HG03460 (cell line): ENCODE measurements around the gene VSIR.

ENCODE experiments used
- ATAC-seq: cut with Tn5 transposase; IDR thresholded peaks from one replicate; pipeline ENCODE4 v1.9.1; 2021; ENCODE audit not compliant: unreplicated experiment

VSIR gene

DNA sequence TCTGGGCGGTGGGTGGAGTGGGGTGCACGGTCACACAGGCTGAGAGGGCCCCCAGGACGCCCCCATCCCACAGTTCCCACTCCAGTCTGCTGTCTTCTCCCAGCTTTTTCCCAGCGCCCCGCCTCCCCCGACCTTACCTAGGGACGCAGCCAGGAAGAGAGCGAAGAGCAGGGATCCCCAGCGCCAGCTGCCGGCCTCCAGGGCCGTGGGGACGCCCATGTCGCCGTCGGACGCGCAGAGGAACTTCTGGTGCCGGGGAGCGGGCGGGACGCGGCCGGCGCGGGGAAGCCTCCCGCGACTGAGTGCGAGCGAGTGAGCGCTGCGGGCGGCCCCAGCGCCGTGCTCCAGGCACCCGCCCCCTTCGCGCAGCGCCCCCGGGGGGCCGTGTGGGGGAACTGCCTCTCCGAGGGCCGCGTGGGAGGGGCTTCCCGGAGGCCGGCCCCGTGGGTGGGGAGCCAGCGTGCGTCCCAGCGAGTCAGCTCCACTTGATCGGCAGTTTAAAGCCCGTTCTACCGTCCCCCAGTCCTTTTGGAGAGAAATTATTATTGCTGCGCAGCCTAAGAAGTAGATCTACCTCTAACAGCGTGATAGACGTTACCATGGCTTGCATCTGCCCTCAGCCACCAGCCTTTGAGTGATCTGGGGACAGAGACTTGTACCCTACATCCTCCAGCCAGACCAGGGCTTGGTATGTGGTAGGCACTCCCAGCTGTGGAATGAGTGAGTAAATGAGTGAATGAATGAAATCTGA, at the start of gene VSIR:
TSS of gene VSIR (minus strand) at position 300 of the 751 bp plus-strand sequence. CDS start at position 219, 81 bp downstream.
- ATAC-seq: peak; percentile 45

DNA sequence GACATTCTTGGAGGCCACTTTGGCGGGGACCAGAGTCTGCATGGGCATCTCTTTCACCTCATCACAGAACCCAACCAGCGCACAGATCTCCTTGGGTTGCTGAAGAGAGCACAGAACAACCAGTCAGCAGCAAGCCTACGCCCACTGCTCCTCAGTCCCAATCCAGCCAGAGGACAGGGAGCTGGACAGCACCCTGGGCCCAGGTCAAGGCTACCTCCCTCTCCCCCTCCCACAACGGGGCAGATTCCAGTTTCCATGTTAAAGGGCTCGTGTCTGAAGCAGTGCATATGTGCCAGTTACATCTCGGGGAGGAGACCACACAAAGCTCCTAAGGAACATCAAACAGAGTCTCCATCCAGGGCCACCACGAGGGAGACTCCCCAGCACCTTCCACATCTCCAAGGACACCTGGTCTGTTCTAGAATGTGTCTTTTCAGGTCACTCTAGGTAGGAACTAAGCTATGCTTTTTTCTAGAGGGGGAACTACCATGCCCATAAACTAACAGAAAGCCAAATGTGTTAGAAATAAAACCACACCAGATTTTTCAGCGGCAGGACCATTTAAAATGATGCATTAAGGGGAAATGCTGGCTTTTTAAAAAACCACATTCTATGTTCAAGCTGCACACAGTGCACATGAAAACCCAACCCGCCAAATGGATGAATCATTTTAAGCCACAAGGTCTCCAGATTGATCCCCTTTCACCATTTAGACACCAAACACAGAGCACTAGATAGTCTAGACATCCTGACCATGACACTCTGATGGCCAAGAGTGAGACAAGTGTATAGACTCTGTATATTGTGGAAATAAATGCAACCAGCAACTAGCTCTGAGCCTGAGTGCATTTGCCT, 48.8 kb upstream of the VSIR start:
- no peak for ATAC-seq

DNA sequence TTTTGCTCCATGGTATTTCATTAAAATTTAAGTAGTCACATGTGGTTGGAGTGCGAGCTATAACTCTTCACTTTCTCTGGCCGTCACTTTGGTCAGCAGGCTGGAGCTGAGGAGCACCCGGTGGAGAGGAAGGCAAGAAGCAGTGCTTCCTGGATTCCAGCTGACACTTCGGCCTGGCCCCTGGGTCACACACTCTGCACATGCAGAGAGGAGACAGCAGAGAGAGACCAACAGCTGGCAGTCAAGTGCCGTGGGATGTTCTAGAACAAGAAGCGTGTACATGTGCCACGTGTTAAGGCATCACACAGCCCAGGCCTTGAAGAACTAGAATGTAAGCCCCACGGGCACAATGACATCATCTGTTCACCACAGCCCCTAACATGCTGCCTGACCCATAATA, 47.6 kb upstream of the VSIR start:
- ATAC-seq: no peak

DNA sequence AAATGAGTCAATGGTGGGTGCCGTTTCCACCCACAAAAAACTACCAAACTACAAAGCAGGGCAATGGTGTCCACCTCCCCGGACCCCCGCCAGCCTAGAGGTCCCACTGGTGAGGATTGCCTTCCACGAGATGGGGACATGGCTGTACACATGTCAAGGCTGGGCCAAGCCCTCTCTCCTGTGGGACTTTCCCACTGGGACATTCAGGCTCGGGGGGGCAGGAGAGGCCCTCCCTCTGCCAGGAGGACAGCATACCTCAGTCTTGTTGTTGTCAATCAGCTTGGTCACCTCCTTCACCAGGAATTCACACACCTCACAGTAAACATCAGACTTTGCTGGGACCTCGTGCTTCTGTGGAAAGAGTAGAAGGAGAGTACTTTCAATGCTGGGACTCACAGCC, 46.7 kb upstream of the VSIR start:
- ATAC-seq: no peak

DNA sequence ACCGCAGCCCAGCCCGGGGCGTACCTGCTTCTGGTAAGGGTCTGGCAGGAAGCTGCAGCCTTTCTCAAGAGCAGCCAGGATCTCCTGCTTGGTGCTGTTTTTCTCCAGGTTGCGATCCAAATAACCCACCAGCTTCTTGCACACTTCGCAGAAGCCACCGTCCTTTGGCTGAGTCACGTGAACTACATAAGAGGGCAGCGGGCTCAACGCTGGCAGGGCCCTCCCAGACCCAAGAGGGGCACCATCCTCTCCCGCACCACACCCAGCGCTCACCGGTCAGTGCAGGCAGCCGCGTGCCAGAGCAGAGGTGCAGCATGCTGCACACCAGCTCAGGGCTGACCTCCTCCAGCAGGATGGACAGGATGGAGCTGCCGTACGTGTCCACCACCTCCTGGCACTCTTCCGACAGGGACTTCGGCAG, 46.1 kb upstream of the VSIR start:
- ATAC-seq: no peak

DNA sequence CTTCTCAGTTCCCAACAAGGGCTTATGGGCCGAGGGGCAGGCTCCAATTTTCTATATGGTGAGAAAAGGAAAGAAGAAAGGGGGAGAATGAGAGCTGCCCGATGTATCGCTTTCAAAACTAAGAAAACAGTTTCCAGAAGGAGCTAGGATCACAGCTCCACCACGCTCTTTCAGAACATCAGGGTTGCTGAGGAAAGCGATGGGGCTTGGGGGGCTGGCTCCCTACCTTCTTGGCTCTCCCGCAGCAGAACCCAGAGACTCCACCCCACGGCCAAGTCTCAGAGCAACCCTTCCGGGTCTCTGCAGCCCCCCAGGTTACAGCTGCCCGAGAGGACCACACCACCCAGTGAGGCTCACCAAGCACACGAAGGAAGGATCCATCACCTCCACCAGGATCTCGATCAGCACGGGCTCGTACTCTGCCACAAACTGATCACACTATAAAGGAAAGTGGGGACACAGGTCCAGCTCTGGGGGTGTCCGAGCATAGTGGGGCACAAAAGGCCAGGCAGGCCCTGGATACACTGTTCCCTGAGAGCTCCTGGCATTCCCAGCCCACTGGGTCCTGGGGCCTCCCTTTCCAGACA, 45.4 kb upstream of the VSIR start:
- no peak for ATAC-seq

DNA sequence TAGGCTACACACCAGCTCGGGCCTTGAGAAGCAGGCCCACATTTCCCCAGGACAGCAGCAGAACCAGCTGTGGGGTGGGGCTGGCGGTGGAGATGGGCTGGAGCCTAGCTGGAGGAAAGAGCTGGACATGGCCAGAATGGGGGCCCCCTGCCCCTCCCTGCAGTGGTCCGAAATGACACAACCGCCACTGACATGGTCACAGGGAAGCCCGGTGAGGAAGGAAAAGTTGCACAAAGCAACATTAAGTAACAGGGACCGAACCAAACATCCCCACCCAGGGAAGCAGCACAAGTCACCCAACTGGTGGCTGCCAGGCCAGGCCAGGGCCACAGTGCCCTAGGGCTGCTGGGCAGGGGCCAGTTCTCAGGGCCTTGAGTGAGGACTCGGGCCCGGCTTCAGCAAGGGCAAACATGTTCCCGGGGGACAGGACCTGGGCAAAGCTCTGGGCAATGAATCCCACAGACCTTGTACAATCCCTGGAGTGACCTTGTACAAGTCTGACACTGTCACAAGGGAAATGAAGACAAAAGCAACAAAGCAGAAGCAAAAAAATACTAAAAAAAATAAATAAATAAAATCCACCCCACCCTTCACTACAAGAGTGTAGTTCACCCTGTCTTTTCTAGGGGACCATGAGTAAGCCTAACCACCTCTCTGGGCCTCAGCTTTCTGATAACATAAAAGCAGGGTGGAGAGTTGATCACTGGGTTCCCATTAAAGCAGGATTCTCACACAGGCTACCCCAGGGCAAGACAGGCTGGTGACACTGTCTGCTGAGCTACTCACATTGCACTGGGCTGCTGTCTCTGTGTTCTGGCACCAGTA, 44.7 kb upstream of the VSIR start:
- ATAC-seq: no peak

DNA sequence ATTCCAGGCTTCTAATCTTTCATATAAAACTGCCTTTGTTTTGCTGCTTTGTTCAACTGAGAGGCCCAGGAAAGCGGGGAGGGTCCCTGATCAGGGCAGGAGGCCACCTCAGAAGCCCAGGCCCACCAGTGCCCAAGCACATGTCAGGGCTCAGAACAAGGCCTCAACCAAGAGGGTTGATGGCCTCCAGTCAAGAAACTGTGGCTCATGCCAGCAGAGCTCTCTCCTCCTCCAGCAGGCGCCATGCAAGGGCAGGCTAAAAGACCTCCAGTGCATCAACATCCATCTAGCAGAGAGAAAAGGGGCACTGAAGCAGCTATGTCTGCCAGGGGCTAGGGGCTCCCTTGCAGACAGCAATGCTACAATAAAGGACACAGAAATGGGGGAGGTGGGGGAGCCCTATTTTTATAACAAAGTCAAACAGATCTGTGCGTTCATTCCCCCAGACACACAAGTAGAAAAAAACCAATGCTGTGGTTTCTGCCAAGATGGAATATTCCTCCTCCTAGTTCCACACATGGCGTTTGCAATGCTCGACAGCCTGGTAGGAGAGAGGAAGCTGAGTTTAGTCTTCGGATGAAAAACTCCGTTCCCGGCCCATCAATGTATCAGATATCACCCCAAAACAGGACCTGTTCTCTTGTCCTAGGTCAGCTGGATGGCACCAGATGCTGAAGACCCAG, 43.8 kb upstream of the VSIR start:
- ATAC-seq: no peak

DNA sequence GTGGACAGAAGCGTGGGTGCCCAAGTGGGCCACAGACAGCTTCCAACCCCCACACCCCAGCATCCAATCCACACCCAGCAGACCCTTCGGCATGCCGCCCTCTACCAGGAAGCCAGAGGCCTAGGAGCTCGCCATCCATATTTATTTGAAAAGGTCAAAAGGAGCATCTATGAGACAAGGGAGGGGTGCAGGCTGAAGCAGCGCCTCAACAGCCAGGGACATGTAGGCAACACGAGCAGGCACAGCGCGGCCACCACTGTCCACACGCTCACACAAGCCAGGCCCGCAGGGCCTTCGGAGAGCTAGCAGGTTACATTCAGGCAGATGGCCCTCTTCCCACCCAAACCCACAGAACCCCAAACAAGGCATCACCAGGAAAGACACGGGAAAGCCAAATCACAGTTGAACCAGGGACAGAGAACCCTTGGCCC, 43.1 kb upstream of the VSIR start:
- no peak for ATAC-seq

DNA sequence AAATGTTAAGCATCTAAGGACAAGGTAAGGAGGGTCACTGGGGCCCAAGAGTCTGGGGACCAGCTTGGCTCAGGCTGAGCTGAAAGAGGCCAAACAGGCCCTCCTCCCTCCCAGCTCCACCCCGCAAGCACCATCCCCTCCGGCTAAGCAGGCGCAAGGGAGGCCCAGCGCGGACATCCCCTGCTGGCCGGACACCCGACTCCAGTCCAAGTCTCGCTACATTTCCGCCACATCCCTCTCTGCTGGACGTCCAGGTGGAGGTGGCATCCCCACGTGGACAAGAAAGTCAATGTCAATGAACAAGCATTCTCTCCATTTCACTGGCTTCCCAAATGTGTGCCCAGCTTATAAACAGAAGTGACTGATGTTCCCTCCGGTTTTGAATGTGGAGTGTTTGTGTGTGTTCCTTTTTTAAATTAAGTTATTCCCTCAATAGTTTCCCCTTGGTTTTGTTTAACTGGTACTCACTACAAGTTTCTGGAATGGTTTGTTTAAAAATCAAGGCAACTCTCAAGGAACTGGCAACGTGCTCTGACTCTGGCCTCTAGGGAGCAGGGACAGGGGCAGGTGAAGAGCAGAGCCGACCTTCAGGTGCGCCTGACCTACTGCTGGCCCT, 42.3 kb upstream of the VSIR start:
- no peak for ATAC-seq

DNA sequence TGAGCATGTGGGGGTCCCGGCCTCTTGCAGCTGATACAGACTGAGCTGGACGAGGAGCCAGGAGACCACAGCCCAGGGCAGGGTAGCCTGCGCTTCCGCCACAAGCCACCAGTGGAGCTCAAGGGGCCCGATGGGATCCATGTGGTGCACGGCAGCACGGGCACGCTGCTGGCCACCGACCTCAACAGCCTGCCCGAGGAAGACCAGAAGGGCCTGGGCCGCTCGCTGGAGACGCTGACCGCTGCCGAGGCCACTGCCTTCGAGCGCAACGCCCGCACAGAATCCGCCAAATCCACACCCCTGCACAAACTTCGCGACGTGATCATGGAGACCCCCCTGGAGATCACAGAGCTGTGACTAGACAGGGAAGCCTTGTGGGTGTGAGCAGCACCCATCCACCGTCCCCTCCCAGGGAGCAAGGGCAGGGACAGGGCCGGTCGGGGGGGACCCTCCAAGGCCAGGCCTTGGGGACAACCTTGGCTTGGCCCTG, 41.6 kb upstream of the VSIR start:
- ATAC-seq: no peak

DNA sequence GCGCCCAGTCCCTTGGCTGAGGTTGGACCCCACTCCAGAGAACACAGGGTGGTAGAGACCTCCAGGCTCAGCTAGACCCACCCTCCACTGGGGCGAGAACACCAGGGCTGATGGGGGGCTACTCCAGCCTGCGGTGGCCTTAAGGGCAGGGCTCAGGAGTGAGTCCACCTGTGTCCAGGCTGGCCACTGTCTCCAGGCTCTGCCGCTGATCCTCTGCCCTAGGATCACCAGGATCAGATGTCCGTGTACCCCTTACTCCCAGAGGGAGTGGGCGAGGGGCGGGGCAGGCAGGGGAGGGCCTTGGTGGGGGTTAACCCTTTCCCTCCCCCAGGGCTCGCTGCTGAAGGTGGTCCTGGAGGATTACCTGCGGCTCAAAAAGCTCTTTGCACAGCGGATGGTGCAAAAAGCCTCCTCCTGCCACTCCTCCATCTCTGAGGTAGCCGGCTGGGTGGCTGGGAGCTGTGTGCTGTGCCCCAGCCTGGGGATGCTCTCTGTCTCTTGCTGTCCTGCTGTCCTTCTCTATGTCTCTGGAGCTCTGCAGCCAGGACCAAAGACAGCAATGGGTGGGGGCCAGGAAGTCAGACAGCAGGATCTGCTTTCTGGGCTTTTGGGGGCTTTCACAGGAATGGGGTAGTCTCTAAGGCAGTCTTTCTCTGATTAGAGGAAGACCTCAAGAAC, 39.7 kb upstream of the VSIR start:
- ATAC-seq: no peak

DNA sequence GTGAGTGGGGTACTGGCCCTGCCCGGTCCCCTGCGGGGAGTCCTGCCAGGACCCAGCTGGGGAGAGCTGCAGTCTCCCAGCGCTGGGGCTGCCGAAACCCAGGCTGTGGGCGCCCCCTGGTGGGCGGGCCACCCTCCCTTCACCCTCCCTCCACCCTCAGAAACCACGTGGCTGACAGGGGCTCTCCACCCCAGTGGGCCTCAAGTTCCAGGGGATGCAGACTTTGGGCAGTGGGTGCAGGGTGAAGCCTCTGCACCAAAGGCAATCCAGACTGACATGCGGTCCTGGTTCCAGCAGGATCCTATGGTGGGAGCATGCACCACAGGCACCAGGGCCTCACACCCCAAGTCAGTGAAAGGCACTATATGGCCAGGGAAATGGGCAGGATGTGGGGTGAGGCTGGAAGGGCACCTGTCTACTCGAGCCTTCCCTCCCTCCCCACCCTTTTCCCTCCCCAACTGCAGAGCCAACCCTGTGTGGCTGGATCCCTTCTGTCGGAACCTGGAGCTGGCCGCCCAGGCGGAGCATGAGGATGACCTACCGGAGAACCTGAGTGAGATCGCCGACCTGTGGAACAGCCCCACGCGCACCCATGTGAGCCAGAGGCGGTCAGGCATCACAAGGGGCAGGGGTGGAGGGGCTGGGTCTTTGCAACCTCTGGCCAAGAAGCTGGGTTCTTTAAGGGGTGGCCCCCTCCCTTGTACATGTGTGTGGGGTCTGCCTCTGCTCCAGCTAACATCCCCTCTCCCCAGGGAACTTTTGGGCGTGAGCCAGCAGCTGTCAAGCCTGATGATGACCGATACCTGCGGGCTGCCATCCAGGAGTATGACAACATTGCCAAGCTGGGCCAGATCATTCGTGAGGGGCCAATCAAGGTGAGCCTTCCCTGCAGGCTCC, 38.9 kb upstream of the VSIR start:
- no peak for ATAC-seq

DNA sequence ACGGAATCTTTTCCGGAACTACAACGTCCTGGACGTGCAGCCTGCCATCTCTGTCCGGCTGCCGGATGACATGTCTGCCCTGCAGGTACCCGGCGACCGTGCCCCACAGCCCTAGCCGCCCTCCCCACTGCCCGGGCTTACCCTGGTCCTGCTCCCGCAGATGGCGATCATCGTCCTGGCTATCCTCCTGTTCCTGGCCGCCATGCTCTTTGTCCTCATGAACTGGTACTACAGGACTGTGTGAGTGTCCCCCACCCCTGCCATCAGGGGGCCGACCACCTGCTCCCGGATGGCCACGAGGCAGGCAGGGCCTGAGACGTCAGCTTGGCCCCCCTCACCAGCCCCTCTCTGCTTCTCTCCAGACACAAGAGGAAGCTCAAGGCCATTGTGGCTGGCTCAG, 38.0 kb upstream of the VSIR start:
- no peak for ATAC-seq

DNA sequence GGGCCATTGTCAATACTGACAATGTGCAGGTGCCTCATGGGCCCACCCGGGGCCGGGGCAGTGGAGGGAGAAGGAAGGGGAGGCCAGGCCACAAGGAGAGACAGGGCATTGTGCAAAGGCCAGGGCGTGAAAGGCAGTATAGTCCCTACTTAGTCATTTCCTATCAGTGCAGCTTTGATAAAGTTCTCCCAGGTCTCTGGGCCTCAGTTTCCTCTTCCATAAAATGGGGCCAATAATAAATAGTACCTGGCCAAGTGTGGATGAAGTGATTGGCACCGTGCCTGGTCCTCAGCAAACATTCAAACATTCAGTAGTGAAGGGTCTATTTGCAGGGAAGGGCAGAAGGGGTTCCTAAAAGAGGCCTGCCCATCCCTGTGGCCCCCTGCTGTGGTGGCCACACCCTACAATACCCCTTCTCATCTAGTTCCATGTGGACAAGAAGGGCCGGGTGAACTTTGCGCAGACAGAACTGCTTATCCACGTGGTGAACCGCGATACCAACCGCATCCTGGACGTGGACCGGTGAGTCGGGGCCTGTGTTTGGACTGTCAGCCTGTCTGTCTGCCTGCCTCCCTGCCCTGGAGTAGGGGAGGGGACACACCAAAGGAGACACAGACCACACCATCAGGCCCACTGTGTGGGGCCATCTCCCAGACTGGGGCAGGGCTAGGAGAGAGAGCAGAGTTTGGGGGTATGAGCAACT, 36.9 kb upstream of the VSIR start:
- ATAC-seq: no peak

DNA sequence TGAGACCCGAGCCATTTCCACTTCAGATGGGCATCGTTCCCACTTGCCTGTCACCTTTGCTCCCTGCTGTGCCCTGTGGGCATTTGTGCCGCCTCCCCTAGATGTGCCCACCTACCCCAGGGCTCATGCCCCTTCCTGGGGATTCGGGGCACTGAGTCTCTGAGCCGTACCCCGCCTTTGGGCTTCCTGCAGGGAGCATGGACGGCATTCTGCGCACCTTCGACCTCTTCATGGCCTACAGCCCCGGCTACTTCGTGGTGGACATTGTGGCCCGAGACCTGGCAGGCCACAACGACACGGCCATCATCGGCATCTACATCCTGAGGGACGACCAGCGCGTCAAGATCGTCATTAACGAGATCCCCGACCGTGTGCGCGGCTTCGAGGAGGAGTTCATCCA, 36.3 kb upstream of the VSIR start:
- ATAC-seq: no peak
